ENCODE results near the gene RAB3GAP2. TPM values are rescaled to one million over a fixed set of nuclear protein-coding genes. Genes with fewer than 3 reads are reported as not detected.

The RAB3GAP2 gene
- total and polyA plus RNA-seq, 10 of the 15 experiments (the other 5 are each of a cell fraction or from before 2014, with no cell fraction given), result 11.9 to 51.1 (median 24.4) TPM

- TF ChIP-seq ZBTB11 (CRISPR knock-in tag; IDR thresholded peaks at IDR 0.05) (no peak), PBX3 (IDR thresholded peaks at IDR 0.05; ENCODE audit: insufficient replicate concordance, low read depth, low read length) (no peak), RUNX3 (IDR thresholded peaks at IDR 0.05; ENCODE audit: low read length) (peak; percentile 65)
Observed at GRCh38 chr1:220222939-220223338, 49.3 kb downstream of the RAB3GAP2 start (continued).

- FAIRE-seq, result no peak
- H3K4me1 ChIP-seq (ENCODE audit: control insufficient read depth, insufficient read depth, low read length), result peaks cover 17% of the 10 kb centered on the region
- H3K9ac ChIP-seq (ENCODE audit: control insufficient read depth, insufficient read depth, low read length), result peak overlapping the region; percentile 53
- H3K9me3 ChIP-seq (replicated peaks; ENCODE audit: control insufficient read depth, insufficient read depth, low read length), result no peaks in the 10 kb centered on the region; the same call in 2 of the 3 replicates
- RAD21 ChIA-PET (ENCODE audit: unreplicated experiment), result interaction anchor here (1.1 to 18.1 kb wide), 8 partner anchors 8 to 551 kb away, joined by 3 to 189 read pairs (median 32); partner anchors contain the start of gene RAB3GAP2
- in situ Hi-C loops (cut with MboI), result no loop called here
- SMC1A ChIA-PET (ENCODE audit: uncharacterized antibody, unreplicated experiment), result interaction anchor here (0.6 to 11.8 kb wide), 10 partner anchors 7 to 944 kb away, joined by 3 to 250 read pairs (median 4); partner anchors contain the start of gene RAB3GAP2
- no peak for ATAC-seq
- CTCF ChIA-PET, result interaction anchor here (1.1 to 7.5 kb wide), 7 partner anchors 8 to 555 kb away, joined by 3 to 69 read pairs (median 25); partner anchors contain the start of genes BPNT1 and RAB3GAP2
- H3K79me2 ChIP-seq (ENCODE audit: control insufficient read depth, insufficient read depth, low read length), result peaks cover 76% of the 10 kb centered on the region
- intact Hi-C loops (cut with micrococcal nuclease; ENCODE audit: unreplicated experiment), result no loop called here
- H4K20me1 ChIP-seq (ENCODE audit: control insufficient read depth, insufficient read depth), result no peaks in the 10 kb centered on the region
- H2AFZ ChIP-seq (ENCODE audit: control insufficient read depth, low read depth, low read length), result no peak overlapping the region
- H3K27me3 ChIP-seq (replicated peaks in 1 of 2; ENCODE audit: control insufficient read depth in 2 of 2, insufficient read depth in 2 of 2, low read length in 1 of 2), result no peaks in the 10 kb centered on the region
- 1% methylated on average over 3 of the region's 3 CpGs for WGBS (ENCODE audit: insufficient coverage, insufficient replicate concordance, low lambda C conversion rate, missing lambda C conversion rate)
- H3K36me3 ChIP-seq (ENCODE audit: control insufficient read depth in 2 of 2, insufficient read depth in 2 of 2, low read length in 1 of 2), result no peaks in the 10 kb centered on the region; a peak in 1 of 4 replicates
- peak overlapping the region; percentile 66 for H3K4me3 ChIP-seq
- H3K4me2 ChIP-seq (ENCODE audit: control insufficient read depth, insufficient read depth), result peak overlapping the region; percentile 79
- POLR2A ChIA-PET, result interaction anchor here (0.9 to 4.6 kb wide), 4 partner anchors 49 to 129 kb away, joined by 3 to 55 read pairs (median 8); partner anchors contain the start of genes IARS2 and RAB3GAP2
- BruUV-seq (replicated peaks), result no TSS peak
- TF ChIP-seq SMC3 (IDR thresholded peaks at IDR 0.05; ENCODE audit: borderline replicate concordance, low read length) (no peak), NR2C1 (IDR thresholded peaks at IDR 0.05) (no peak), REST (IDR thresholded peaks at IDR 0.05; ENCODE audit: low read depth, low read length) (no peak), PBX3 (IDR thresholded peaks at IDR 0.05; ENCODE audit: insufficient replicate concordance, low read depth, low read length) (no peak), HCFC1 (IDR thresholded peaks at IDR 0.05; ENCODE audit: low read length) (no peak), RB1 (IDR thresholded peaks at IDR 0.05; ENCODE audit: borderline replicate concordance) (no peak)
- no peak for DNase-seq (ENCODE audit: low read depth, low spot score)
- peak overlapping the region; percentile 96 for H3K27ac ChIP-seq (ENCODE audit: control insufficient read depth, insufficient read depth)
Observed at GRCh38 chr1:220221670-220222069, 50.6 kb downstream of the RAB3GAP2 start.
